ENCODE data around the gene ASAP2. TPM values are rescaled to one million over a fixed set of nuclear protein-coding genes. Genes with fewer than 3 reads are reported as not detected.

The ASAP2 gene
- total and polyA plus RNA-seq, 4 experiments from 2014 or later, result not detected

GRCh38 chr2:9398881-9399780, 192.5 kb downstream of the ASAP2 start:
- Histone ChIP-seq H3K4me3 (ENCODE audit: low read length in 2 of 2) (no peak overlapping the region), H3K27me3 (ENCODE audit: insufficient read depth, low read length) (no peaks in the 10 kb centered on the region), H3K9me3 (ENCODE audit: control insufficient read depth in 1 of 2, low read length in 2 of 2) (no peaks in the 10 kb centered on the region), H3K36me3 (ENCODE audit: insufficient read depth, low read length) (no peaks in the 10 kb centered on the region), H3K27ac (ENCODE audit: low read depth, low read length) (no peak overlapping the region), H3K4me1 (ENCODE audit: insufficient read depth, low read length) (no peaks in the 10 kb centered on the region)
- ChIA-PET CTCF (ENCODE audit: partially characterized antibody) (no interaction called here), POLR2A (ENCODE audit: partially characterized antibody) (no interaction called here)
- H3K9me3 Mint-ChIP-seq, result no peaks in the 10 kb centered on the region
- no peak overlapping the region for H3K4me3 Mint-ChIP-seq
- H3K4me1 Mint-ChIP-seq, result peaks cover 3 to 11% (median 7%) of the 10 kb centered on the region in 4 donors
- intact Hi-C loops (cut with micrococcal nuclease), result no loop called here
- H3K27me3 Mint-ChIP-seq, result no peaks in the 10 kb centered on the region
- peak overlapping the region in 1 of 7 donors; percentile 12 for H3K27ac Mint-ChIP-seq
- DNase-seq, result no peak
- peaks cover 0 to 6% of the 10 kb centered on the region in 2 donors for H3K36me3 Mint-ChIP-seq

GRCh38 chr2:9400268-9401058, 193.9 kb downstream of the ASAP2 start:
- no peak overlapping the region for H3K4me3 Mint-ChIP-seq
- H3K27me3 Mint-ChIP-seq, result no peaks in the 10 kb centered on the region
- POLR2A ChIA-PET (ENCODE audit: partially characterized antibody), result no interaction called here
- H3K4me3 ChIP-seq (ENCODE audit: low read length in 2 of 2), result no peak overlapping the region
- no peak for DNase-seq
- no peak overlapping the region for H3K27ac ChIP-seq (ENCODE audit: low read depth, low read length)
- intact Hi-C loops (cut with micrococcal nuclease), result no loop called here
- H3K36me3 Mint-ChIP-seq, result peaks cover 2 to 6% of the 10 kb centered on the region in 2 donors
- H3K4me1 ChIP-seq (ENCODE audit: insufficient read depth, low read length), result no peaks in the 10 kb centered on the region
- H3K27ac Mint-ChIP-seq, result peak overlapping the region in 2 of 7 donors; percentile 29 to 79
- no peaks in the 10 kb centered on the region for H3K36me3 ChIP-seq (ENCODE audit: insufficient read depth, low read length)
- CTCF ChIA-PET (ENCODE audit: partially characterized antibody), result no interaction called here
- H3K4me1 Mint-ChIP-seq, result peaks cover 3 to 11% (median 7%) of the 10 kb centered on the region in 4 donors
- H3K9me3 Mint-ChIP-seq, result no peaks in the 10 kb centered on the region
- no peaks in the 10 kb centered on the region for H3K27me3 ChIP-seq (ENCODE audit: insufficient read depth, low read length)
- H3K9me3 ChIP-seq (ENCODE audit: control insufficient read depth in 1 of 2, low read length in 2 of 2), result no peaks in the 10 kb centered on the region

- Mint-ChIP-seq H3K4me3 (no peak overlapping the region), H3K9me3 (no peaks in the 10 kb centered on the region), H3K36me3 (peaks cover 2 to 6% of the 10 kb centered on the region in 2 donors), H3K27ac (peak overlapping the region in 4 of 7 donors; percentile 18 to 85 (median 33)), H3K4me1 (peaks cover 3 to 11% (median 7%) of the 10 kb centered on the region in 4 donors), H3K27me3 (no peaks in the 10 kb centered on the region)
- Histone ChIP-seq H3K27me3 (ENCODE audit: insufficient read depth, low read length) (no peaks in the 10 kb centered on the region), H3K4me3 (ENCODE audit: low read length in 2 of 2) (no peak overlapping the region), H3K9me3 (ENCODE audit: control insufficient read depth in 1 of 2, low read length in 2 of 2) (no peaks in the 10 kb centered on the region), H3K27ac (ENCODE audit: low read depth, low read length) (no peak overlapping the region), H3K4me1 (ENCODE audit: insufficient read depth, low read length) (no peaks in the 10 kb centered on the region), H3K36me3 (ENCODE audit: insufficient read depth, low read length) (no peaks in the 10 kb centered on the region)
- intact Hi-C loops (cut with micrococcal nuclease), result no loop called here
- DNase-seq, result no peak
- ChIA-PET POLR2A (ENCODE audit: partially characterized antibody) (no interaction called here), CTCF (ENCODE audit: partially characterized antibody) (no interaction called here)
These were observed 194.5 kb downstream of the ASAP2 start for GRCh38 chr2:9401059-9401547.

- ChIA-PET POLR2A (ENCODE audit: partially characterized antibody) (no interaction called here), CTCF (ENCODE audit: partially characterized antibody) (no interaction called here)
- H3K9me3 ChIP-seq (ENCODE audit: control insufficient read depth in 1 of 2, low read length in 2 of 2), result no peaks in the 10 kb centered on the region
- peaks cover 3 to 11% (median 7%) of the 10 kb centered on the region in 4 donors for H3K4me1 Mint-ChIP-seq
- H3K27me3 ChIP-seq (ENCODE audit: insufficient read depth, low read length), result no peaks in the 10 kb centered on the region
- H3K9me3 Mint-ChIP-seq, result no peaks in the 10 kb centered on the region
- H3K4me3 Mint-ChIP-seq, result no peak overlapping the region
- H3K36me3 ChIP-seq (ENCODE audit: insufficient read depth, low read length), result peaks cover 5% of the 10 kb centered on the region
- H3K27ac ChIP-seq (ENCODE audit: low read depth, low read length), result no peak overlapping the region
- no peaks in the 10 kb centered on the region for H3K27me3 Mint-ChIP-seq
- no peak for DNase-seq
- H3K27ac Mint-ChIP-seq, result no peak overlapping the region
- H3K36me3 Mint-ChIP-seq, result peaks cover 5 to 10% of the 10 kb centered on the region in 2 donors
- intact Hi-C loops (cut with micrococcal nuclease), result no loop called here
- no peak overlapping the region for H3K4me3 ChIP-seq (ENCODE audit: low read length in 2 of 2)
- H3K4me1 ChIP-seq (ENCODE audit: insufficient read depth, low read length), result no peaks in the 10 kb centered on the region
These were observed 195.2 kb downstream of the ASAP2 start for GRCh38 chr2:9401646-9402371.

- peaks cover 14% of the 10 kb centered on the region for H3K36me3 ChIP-seq (ENCODE audit: insufficient read depth, low read length)
- Mint-ChIP-seq H3K9me3 (no peaks in the 10 kb centered on the region), H3K4me3 (no peak overlapping the region), H3K4me1 (peaks cover 3 to 11% (median 7%) of the 10 kb centered on the region in 4 donors), H3K27ac (peak overlapping the region in 2 of 7 donors; percentile 13 to 71), H3K36me3 (peaks cover 17 to 25% of the 10 kb centered on the region in 2 donors), H3K27me3 (no peaks in the 10 kb centered on the region)
- no peaks in the 10 kb centered on the region for H3K9me3 ChIP-seq (ENCODE audit: control insufficient read depth in 1 of 2, low read length in 2 of 2)
- no peak for DNase-seq
- H3K4me3 ChIP-seq (ENCODE audit: low read length in 2 of 2), result no peak overlapping the region
- ChIA-PET POLR2A (ENCODE audit: partially characterized antibody) (no interaction called here), CTCF (ENCODE audit: partially characterized antibody) (no interaction called here)
- intact Hi-C loops (cut with micrococcal nuclease), result no loop called here
- no peak overlapping the region for H3K27ac ChIP-seq (ENCODE audit: low read depth, low read length)
- H3K4me1 ChIP-seq (ENCODE audit: insufficient read depth, low read length), result no peaks in the 10 kb centered on the region
- no peaks in the 10 kb centered on the region for H3K27me3 ChIP-seq (ENCODE audit: insufficient read depth, low read length)
These were observed 197.3 kb downstream of the ASAP2 start for GRCh38 chr2:9403924-9404323.

GRCh38 chr2:9404451-9404850, 197.8 kb downstream of the ASAP2 start:
- ChIA-PET POLR2A (ENCODE audit: partially characterized antibody) (no interaction called here), CTCF (ENCODE audit: partially characterized antibody) (no interaction called here)
- Mint-ChIP-seq H3K4me1 (peaks cover 3 to 11% (median 7%) of the 10 kb centered on the region in 4 donors), H3K27ac (peak overlapping the region in 2 of 7 donors; percentile 13 to 71), H3K27me3 (no peaks in the 10 kb centered on the region), H3K36me3 (peaks cover 17 to 30% of the 10 kb centered on the region in 2 donors), H3K4me3 (no peak overlapping the region), H3K9me3 (no peaks in the 10 kb centered on the region)
- Histone ChIP-seq H3K4me1 (ENCODE audit: insufficient read depth, low read length) (no peaks in the 10 kb centered on the region), H3K4me3 (ENCODE audit: low read length in 2 of 2) (no peak overlapping the region), H3K27ac (ENCODE audit: low read depth, low read length) (no peak overlapping the region), H3K27me3 (ENCODE audit: insufficient read depth, low read length) (no peaks in the 10 kb centered on the region), H3K9me3 (ENCODE audit: control insufficient read depth in 1 of 2, low read length in 2 of 2) (no peaks in the 10 kb centered on the region), H3K36me3 (ENCODE audit: insufficient read depth, low read length) (peaks cover 19% of the 10 kb centered on the region)
- intact Hi-C loops (cut with micrococcal nuclease), result no loop called here
- DNase-seq, result no peak

- Mint-ChIP-seq H3K36me3 (peaks cover 21 to 34% of the 10 kb centered on the region in 2 donors), H3K4me1 (peaks cover under 1 to 8% (median 4%) of the 10 kb centered on the region in 4 donors), H3K9me3 (no peaks in the 10 kb centered on the region), H3K27ac (peak overlapping the region in 1 of 7 donors; percentile 36), H3K4me3 (no peak overlapping the region), H3K27me3 (no peaks in the 10 kb centered on the region)
- intact Hi-C loops (cut with micrococcal nuclease), result no loop called here
- Histone ChIP-seq H3K27me3 (ENCODE audit: insufficient read depth, low read length) (no peaks in the 10 kb centered on the region), H3K27ac (ENCODE audit: low read depth, low read length) (no peak overlapping the region), H3K4me3 (ENCODE audit: low read length in 2 of 2) (no peak overlapping the region), H3K4me1 (ENCODE audit: insufficient read depth, low read length) (no peaks in the 10 kb centered on the region), H3K9me3 (ENCODE audit: control insufficient read depth in 1 of 2, low read length in 2 of 2) (no peaks in the 10 kb centered on the region), H3K36me3 (ENCODE audit: insufficient read depth, low read length) (peaks cover 20% of the 10 kb centered on the region)
- ChIA-PET CTCF (ENCODE audit: partially characterized antibody) (no interaction called here), POLR2A (ENCODE audit: partially characterized antibody) (no interaction called here)
- DNase-seq, result no peak
These were observed 199.0 kb downstream of the ASAP2 start for GRCh38 chr2:9405636-9406035.

Measured in CD4-positive, alpha-beta memory T cell (primary cell).